SH-SY5Y (cell line): ENCODE data around the gene WEE1.

Experiments
- GATA2 ChIP-seq: IDR thresholded peaks from 2 replicates; pipeline ENCODE4 v1.6.1; 2011; ENCODE audit warnings: mild to moderate bottlenecking, low read depth, low read length
- GATA3 ChIP-seq: IDR thresholded peaks from 2 replicates; pipeline ENCODE4 v1.6.1; 2011; ENCODE audit warnings: low read depth, mild to moderate bottlenecking, low read length, moderate library complexity

- TF ChIP-seq GATA2 (no peak), GATA3 (no peak)
These were observed 42.7 kb downstream of the WEE1 start for GRCh38 chr11:9616042-9616675.
